NCI-H1417 treated with DMSO at 0.1 percent for 48 hours (cell line): ENCODE measurements around the gene AMHR2.
"Not testable (repeated sequence)": the region's sequence is repeated elsewhere in the genome, so short reads cannot be mapped to it uniquely, and the experiment has no call there.

Experiments used
- DNase-seq: peaks from one replicate; lab custom pipeline; 2025; lab: John Stamatoyannopoulos, UW

AMHR2 gene

GRCh38 chr12:53415752-53416389, 7.8 kb upstream of the AMHR2 start:
- peak; percentile 5 for DNase-seq

- DNase-seq, result not testable (repeated sequence)
These were observed 6.3 kb upstream of the AMHR2 start for GRCh38 chr12:53417291-53417816.

GRCh38 chr12:53418221-53418620, 5.4 kb upstream of the AMHR2 start:
- no peak for DNase-seq

GRCh38 chr12:53419756-53420155, 3.9 kb upstream of the AMHR2 start:
- DNase-seq, result no peak

GRCh38 chr12:53422247-53422646, 1.4 kb upstream of the AMHR2 start:
- not testable (repeated sequence) for DNase-seq

GRCh38 chr12:53424626-53425514, 1.2 kb downstream of the AMHR2 start:
- DNase-seq, result no peak

GRCh38 chr12:53425515-53426150, 2.0 kb downstream of the AMHR2 start:
- no peak for DNase-seq

- no peak for DNase-seq
These were observed 4.4 kb downstream of the AMHR2 start for GRCh38 chr12:53427905-53428594.

GRCh38 chr12:53428741-53429140, 5.1 kb downstream of the AMHR2 start:
- DNase-seq, result no peak

GRCh38 chr12:53430116-53430515, 6.5 kb downstream of the AMHR2 start:
- no peak for DNase-seq

GRCh38 chr12:53431187-53431586, 7.5 kb downstream of the AMHR2 start:
- DNase-seq, result no peak

- not testable (repeated sequence) for DNase-seq
These were observed 11.7 kb downstream of the AMHR2 start for GRCh38 chr12:53435326-53435725.

GRCh38 chr12:53439582-53439981, 15.9 kb downstream of the AMHR2 start:
- DNase-seq, result not testable (repeated sequence)

GRCh38 chr12:53441040-53441833, 17.6 kb downstream of the AMHR2 start, which contains the start of gene PRR13:
PRR13 (plus strand) TSS chr12:53441734; CDS start chr12:53442715, 981 bp downstream.
- DNase-seq, result peak; percentile 99

GRCh38 chr12:53443955-53444354, 20.3 kb downstream of the AMHR2 start:
- no peak for DNase-seq

GRCh38 chr12:53444593-53445325, 21.1 kb downstream of the AMHR2 start:
- not testable (repeated sequence) for DNase-seq

- no peak for DNase-seq
These were observed 27.3 kb downstream of the AMHR2 start for GRCh38 chr12:53450936-53451335.

- DNase-seq, result peak; percentile 99
These were observed 28.1 kb downstream of the AMHR2 start, which contains the start of gene PCBP2 for GRCh38 chr12:53451661-53452158. PCBP2 (plus strand) TSS chr12:53452102; CDS start chr12:53454801, 2,699 bp downstream.

- DNase-seq, result peak; percentile 89
These were observed 28.8 kb downstream of the AMHR2 start for GRCh38 chr12:53452159-53453077.
